ENCODE measurements around the gene CSGALNACT2.

DNA sequence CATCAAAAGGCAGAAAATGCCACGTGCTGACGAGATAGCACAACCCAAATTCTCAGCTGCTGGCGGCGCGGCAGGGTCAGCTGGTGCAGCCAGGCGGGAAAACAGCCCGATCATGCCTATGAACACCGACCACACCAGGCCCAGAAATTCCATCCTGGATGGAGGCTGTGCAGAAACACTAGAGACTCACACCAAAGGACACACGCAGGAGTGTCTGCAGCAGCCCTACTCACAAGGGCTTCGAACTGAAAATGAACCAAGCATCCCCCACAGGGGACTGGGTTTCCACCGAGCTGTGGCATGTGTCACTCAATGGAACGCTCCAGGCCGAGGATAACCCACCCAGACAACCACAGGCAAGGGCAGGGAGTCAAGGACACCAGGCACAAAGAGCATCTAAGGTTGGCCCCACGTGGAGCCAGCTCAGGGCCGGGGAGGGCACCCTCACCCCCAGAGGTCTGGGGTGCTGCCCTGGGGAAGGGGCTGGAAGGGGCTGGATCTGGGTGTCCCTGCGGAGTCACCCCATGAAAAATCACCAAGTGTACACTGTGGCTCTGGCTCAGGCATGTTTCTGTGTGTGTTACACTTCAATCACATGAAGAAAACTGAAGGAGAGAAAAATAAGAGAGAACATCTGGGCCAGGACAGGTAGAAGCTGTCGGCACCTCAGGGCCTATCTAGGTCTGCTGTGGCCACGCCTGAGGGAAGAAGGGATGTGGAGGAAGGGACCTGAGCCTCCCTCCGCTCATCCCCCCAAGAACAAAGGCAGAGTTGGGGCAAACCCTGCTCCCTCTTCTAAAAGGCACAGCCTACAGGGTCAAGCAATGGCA lies 95.6 kb downstream of the CSGALNACT2 start:
- TF ChIP-seq, protein P1, sequence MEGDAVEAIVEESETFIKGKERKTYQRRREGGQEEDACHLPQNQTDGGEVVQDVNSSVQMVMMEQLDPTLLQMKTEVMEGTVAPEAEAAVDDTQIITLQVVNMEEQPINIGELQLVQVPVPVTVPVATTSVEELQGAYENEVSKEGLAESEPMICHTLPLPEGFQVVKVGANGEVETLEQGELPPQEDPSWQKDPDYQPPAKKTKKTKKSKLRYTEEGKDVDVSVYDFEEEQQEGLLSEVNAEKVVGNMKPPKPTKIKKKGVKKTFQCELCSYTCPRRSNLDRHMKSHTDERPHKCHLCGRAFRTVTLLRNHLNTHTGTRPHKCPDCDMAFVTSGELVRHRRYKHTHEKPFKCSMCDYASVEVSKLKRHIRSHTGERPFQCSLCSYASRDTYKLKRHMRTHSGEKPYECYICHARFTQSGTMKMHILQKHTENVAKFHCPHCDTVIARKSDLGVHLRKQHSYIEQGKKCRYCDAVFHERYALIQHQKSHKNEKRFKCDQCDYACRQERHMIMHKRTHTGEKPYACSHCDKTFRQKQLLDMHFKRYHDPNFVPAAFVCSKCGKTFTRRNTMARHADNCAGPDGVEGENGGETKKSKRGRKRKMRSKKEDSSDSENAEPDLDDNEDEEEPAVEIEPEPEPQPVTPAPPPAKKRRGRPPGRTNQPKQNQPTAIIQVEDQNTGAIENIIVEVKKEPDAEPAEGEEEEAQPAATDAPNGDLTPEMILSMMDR (IDR thresholded peaks at IDR 0.05): no peak
- TF ChIP-seq POLR2AphosphoS5 (IDR thresholded peaks at IDR 0.05) (no peak), EP300 (IDR thresholded peaks at IDR 0.05) (no peak), POLR2A (IDR thresholded peaks at IDR 0.05) (no peak)
